NCI-H345 treated with DMSO at 0.1 percent for 48 hours (cell line): ENCODE measurements around the gene ZNF107.
"Not testable (repeated sequence)": the region's sequence is repeated elsewhere in the genome, so short reads cannot be mapped to it uniquely, and the experiment has no call there.

Experiments
- DNase-seq: peaks from one replicate; lab custom pipeline; 2025; ENCODE audit not compliant: unreplicated experiment; lab: John Stamatoyannopoulos, UW

ZNF107 gene

GRCh38 chr7:64729089-64729848 is 63.3 kb downstream of the ZNF107 start:
- no peak for DNase-seq

- DNase-seq = no peak
These were observed 67.8 kb downstream of the ZNF107 start for GRCh38 chr7:64733550-64734240.

GRCh38 chr7:64736575-64736974 is 70.6 kb downstream of the ZNF107 start:
- DNase-seq = no peak

- DNase-seq = not testable (repeated sequence)
These were observed 72.5 kb downstream of the ZNF107 start for GRCh38 chr7:64738403-64738802.

- DNase-seq = not testable (repeated sequence)
These were observed 73.0 kb downstream of the ZNF107 start for GRCh38 chr7:64738953-64739352.

- DNase-seq = no peak
These were observed 78.7 kb downstream of the ZNF107 start for GRCh38 chr7:64744680-64745079.

- no peak for DNase-seq
These were observed 81.9 kb downstream of the ZNF107 start for GRCh38 chr7:64747802-64748201.

GRCh38 chr7:64753032-64753431 is 87.1 kb downstream of the ZNF107 start:
- no peak for DNase-seq

- no peak for DNase-seq
These were observed 89.9 kb downstream of the ZNF107 start for GRCh38 chr7:64755865-64756264.

GRCh38 chr7:64758151-64758550 is 92.2 kb downstream of the ZNF107 start:
- no peak for DNase-seq
